GM18907 (cell line): ENCODE results near the gene HOXB2.
"Not testable (repeated sequence)": the region's sequence is repeated elsewhere in the genome, so short reads cannot be mapped to it uniquely, and the experiment has no call there.

Experiments used
- ATAC-seq: cut with Tn5 transposase; IDR thresholded peaks from one replicate; pipeline ENCODE4 v1.9.1; 2021; ENCODE audit warnings: mild to moderate bottlenecking, moderate library complexity; ENCODE audit not compliant: unreplicated experiment

Gene HOXB2

GRCh38 chr17:48517478-48517877 is 27.4 kb downstream of the HOXB2 start:
- ATAC-seq: no peak

- ATAC-seq: no peak
Observed at GRCh38 chr17:48515925-48516900, 28.7 kb downstream of the HOXB2 start.

- ATAC-seq: no peak
Observed at GRCh38 chr17:48514477-48514876, 30.4 kb downstream of the HOXB2 start.

- no peak for ATAC-seq
Observed at GRCh38 chr17:48513666-48514455, 31.0 kb downstream of the HOXB2 start.

GRCh38 chr17:48513097-48513496 is 31.8 kb downstream of the HOXB2 start:
- ATAC-seq: no peak

- ATAC-seq: peak; percentile 54
Observed at GRCh38 chr17:48510761-48511604, 33.9 kb downstream of the HOXB2 start.

GRCh38 chr17:48510381-48510760 is 34.5 kb downstream of the HOXB2 start:
- no peak for ATAC-seq

GRCh38 chr17:48509708-48510107 is 35.2 kb downstream of the HOXB2 start:
- ATAC-seq: not testable (repeated sequence)

- no peak for ATAC-seq
Observed at GRCh38 chr17:48506246-48506645, 38.7 kb downstream of the HOXB2 start.

GRCh38 chr17:48505788-48506187 is 39.1 kb downstream of the HOXB2 start:
- ATAC-seq: peak; percentile 83

GRCh38 chr17:48504953-48505352 is 40.0 kb downstream of the HOXB2 start:
- ATAC-seq: no peak

- no peak for ATAC-seq
Observed at GRCh38 chr17:48503747-48504146, 41.2 kb downstream of the HOXB2 start.

GRCh38 chr17:48502901-48503300 is 42.0 kb downstream of the HOXB2 start:
- no peak for ATAC-seq

GRCh38 chr17:48502312-48502711 is 42.6 kb downstream of the HOXB2 start:
- ATAC-seq: no peak

GRCh38 chr17:48500435-48501426 is 44.2 kb downstream of the HOXB2 start:
- no peak for ATAC-seq

- ATAC-seq: no peak
Observed at GRCh38 chr17:48499735-48500434, 45.0 kb downstream of the HOXB2 start.

GRCh38 chr17:48499248-48499647 is 45.7 kb downstream of the HOXB2 start:
- ATAC-seq: no peak

- ATAC-seq: no peak
Observed at GRCh38 chr17:48498164-48498850, 46.6 kb downstream of the HOXB2 start.
